KOPT-K1 (cell line): ENCODE data around the gene RPL36AL.

ENCODE experiments used
- H3K27ac ChIP-seq: fragments of 200-600 bp; sonication (generic); 2 replicates; pipeline ENCODE4 v1.5.1; 2016; ENCODE audit warnings: antibody characterized with exemption, mild to moderate bottlenecking, low read depth, low read length; ENCODE audit not compliant: poor library complexity, severe bottlenecking
- H3K36me3 ChIP-seq: fragments of 200-600 bp; sonication (generic); 2 replicates; pipeline ENCODE4 v1.5.1; 2017; ENCODE audit warnings: antibody characterized with exemption, mild to moderate bottlenecking, low read length, moderate library complexity; ENCODE audit not compliant: insufficient read depth
- H3K9me3 ChIP-seq: fragments of 200-600 bp; sonication (generic); 2 replicates; pipeline ENCODE4 v1.5.1; 2017; ENCODE audit warnings: antibody characterized with exemption, low read length, mild to moderate bottlenecking; ENCODE audit not compliant: insufficient read depth, poor library complexity, severe bottlenecking

Gene RPL36AL

GRCh38 chr14:49569281-49569680, 51.1 kb downstream of the RPL36AL start:
- Histone ChIP-seq H3K27ac (no peak overlapping the region), H3K36me3 (peaks cover 32% of the 10 kb centered on the region), H3K9me3 (peaks cover 9% of the 10 kb centered on the region)
